Hepatic stellate cell (primary cell): ENCODE results near the gene RAET1L.
"Not testable (repeated sequence)": the region's sequence is repeated elsewhere in the genome, so short reads cannot be mapped to it uniquely, and the experiment has no call there.

Experiments used
- DNase-seq: peaks from one replicate; pipeline ENCODE4 v3.0.0; 2011; ENCODE audit warnings: low spot score

RAET1L gene

GRCh38 chr6:150044621-150045145, 19.4 kb upstream of the RAET1L start:
- DNase-seq: no peak

- DNase-seq: no peak
Measured at GRCh38 chr6:150043501-150044412, 18.4 kb upstream of the RAET1L start.

GRCh38 chr6:150043096-150043495, 17.8 kb upstream of the RAET1L start:
- no peak for DNase-seq

GRCh38 chr6:150038202-150039062, 13.1 kb upstream of the RAET1L start:
- no peak for DNase-seq

GRCh38 chr6:150037526-150038201, 12.3 kb upstream of the RAET1L start:
- no peak for DNase-seq

GRCh38 chr6:150036081-150036480, 10.7 kb upstream of the RAET1L start:
- no peak for DNase-seq

GRCh38 chr6:150033207-150033771, 8.0 kb upstream of the RAET1L start:
- DNase-seq: no peak

GRCh38 chr6:150032598-150032997, 7.3 kb upstream of the RAET1L start:
- DNase-seq: no peak

- DNase-seq: no peak
Measured at GRCh38 chr6:150030611-150031010, 5.3 kb upstream of the RAET1L start.

- DNase-seq: no peak
Measured at GRCh38 chr6:150029749-150030148, 4.4 kb upstream of the RAET1L start.

GRCh38 chr6:150029276-150029675, 3.9 kb upstream of the RAET1L start:
- DNase-seq: no peak

GRCh38 chr6:150028799-150029198, 3.5 kb upstream of the RAET1L start:
- DNase-seq: no peak

GRCh38 chr6:150027806-150028565, 2.7 kb upstream of the RAET1L start:
- no peak for DNase-seq

GRCh38 chr6:150026976-150027805, 1.9 kb upstream of the RAET1L start:
- no peak for DNase-seq

- no peak for DNase-seq
Measured at GRCh38 chr6:150024646-150025155, 631 bp downstream of the RAET1L start.

GRCh38 chr6:150024021-150024420, 1.3 kb downstream of the RAET1L start:
- DNase-seq: not testable (repeated sequence)

GRCh38 chr6:150021870-150022269, 3.5 kb downstream of the RAET1L start:
- not testable (repeated sequence) for DNase-seq

- no peak for DNase-seq
Measured at GRCh38 chr6:150018846-150019580, 6.3 kb downstream of the RAET1L start.

GRCh38 chr6:150017186-150017521, 8.2 kb downstream of the RAET1L start:
- not testable (repeated sequence) for DNase-seq
